ENCODE data around the gene CHCHD3.

DNA sequence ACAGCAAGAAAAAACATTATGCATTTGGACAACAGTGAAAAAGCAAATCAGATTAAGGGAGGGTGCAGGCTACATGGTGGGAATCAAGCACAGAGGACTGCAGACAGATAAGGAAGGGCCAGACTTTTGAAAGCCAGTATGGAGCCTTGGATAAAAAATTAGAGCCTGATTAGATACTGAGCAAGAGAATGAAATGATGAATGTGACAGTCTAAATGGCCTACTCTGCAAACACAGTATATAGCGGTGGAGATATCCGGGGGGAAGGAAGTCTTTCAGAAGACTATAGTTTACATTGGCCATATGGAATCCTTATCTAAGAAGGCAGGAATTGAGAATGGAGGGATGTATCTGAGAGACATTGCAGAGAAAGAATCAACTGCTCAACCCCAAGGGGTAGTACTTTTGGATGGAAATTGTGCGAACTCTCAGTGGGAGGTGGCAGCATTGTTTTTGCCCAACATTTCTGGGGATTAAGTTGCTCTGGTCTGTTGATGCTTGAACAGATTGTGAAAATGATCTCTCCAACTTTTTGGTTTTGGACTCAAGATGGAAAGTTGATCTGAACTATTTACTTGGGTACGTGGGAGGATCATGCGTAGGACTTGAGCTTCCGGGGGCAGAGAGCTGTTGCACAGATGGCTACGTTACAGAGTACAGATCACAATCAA is 39.4 kb upstream of the CHCHD3 start:
- TF ChIP-seq, protein P1, sequence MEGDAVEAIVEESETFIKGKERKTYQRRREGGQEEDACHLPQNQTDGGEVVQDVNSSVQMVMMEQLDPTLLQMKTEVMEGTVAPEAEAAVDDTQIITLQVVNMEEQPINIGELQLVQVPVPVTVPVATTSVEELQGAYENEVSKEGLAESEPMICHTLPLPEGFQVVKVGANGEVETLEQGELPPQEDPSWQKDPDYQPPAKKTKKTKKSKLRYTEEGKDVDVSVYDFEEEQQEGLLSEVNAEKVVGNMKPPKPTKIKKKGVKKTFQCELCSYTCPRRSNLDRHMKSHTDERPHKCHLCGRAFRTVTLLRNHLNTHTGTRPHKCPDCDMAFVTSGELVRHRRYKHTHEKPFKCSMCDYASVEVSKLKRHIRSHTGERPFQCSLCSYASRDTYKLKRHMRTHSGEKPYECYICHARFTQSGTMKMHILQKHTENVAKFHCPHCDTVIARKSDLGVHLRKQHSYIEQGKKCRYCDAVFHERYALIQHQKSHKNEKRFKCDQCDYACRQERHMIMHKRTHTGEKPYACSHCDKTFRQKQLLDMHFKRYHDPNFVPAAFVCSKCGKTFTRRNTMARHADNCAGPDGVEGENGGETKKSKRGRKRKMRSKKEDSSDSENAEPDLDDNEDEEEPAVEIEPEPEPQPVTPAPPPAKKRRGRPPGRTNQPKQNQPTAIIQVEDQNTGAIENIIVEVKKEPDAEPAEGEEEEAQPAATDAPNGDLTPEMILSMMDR (IDR thresholded peaks at IDR 0.05), result no peak
- no peak for TF ChIP-seq POLR2A (IDR thresholded peaks at IDR 0.05)

Data from thyroid gland (tissue), 4 donors.